Gastroesophageal sphincter (tissue), 4 donors: ENCODE measurements around the gene MAP3K14. TPM values are rescaled to one million over a fixed set of nuclear protein-coding genes. Genes with fewer than 3 reads are reported as not detected.

Experiments used
- ATAC-seq: fragments of 150-250 bp; one replicate; pipeline ENCODE4 v1.9.1; 2016; ENCODE audit warnings: mild to moderate bottlenecking, moderate library complexity
- H3K27ac ChIP-seq, 4 donors: fragments of 200-600 bp; sonication (generic) in 3 of 4; 1 replicate in 3 of 4; 2 replicates in 1 of 4; pipeline ENCODE4 v1.5.1; 2016 to 2019
- H3K27me3 ChIP-seq: fragments of 200-600 bp; sonication (generic); one replicate; pipeline ENCODE4 v1.5.1; 2019
- H3K36me3 ChIP-seq, 2 donors: fragments of 200-600 bp; sonication (generic); one replicate each; pipeline ENCODE4 v1.5.1; 2019; ENCODE audit warnings: control low read depth in 1 of 2
- H3K4me1 ChIP-seq, 3 donors: fragments of 200-600 bp; sonication (generic); 1 replicate in 2 of 3; 2 replicates in 1 of 3; pipeline ENCODE4 v1.5.1; 2016 to 2019; ENCODE audit warnings: control low read depth in 2 of 3
- H3K4me3 ChIP-seq, 2 donors: fragments of 200-600 bp; sonication (generic); one replicate each; pipeline ENCODE4 v1.5.1; 2019; ENCODE audit warnings: mild to moderate bottlenecking in 1 of 2, moderate library complexity in 1 of 2
- H3K9me3 ChIP-seq, 3 donors: fragments of 200-600 bp; sonication (generic); one replicate each; pipeline ENCODE4 v1.5.1; 2017 to 2019; ENCODE audit warnings: control low read depth in 2 of 3
- EP300 ChIP-seq: sonication (generic); formaldehyde crosslinking; IDR thresholded peaks from one replicate; pipeline ENCODE4 v1.6.1; 2017; ENCODE audit warnings: antibody characterized with exemption, mild to moderate bottlenecking
- POLR2A ChIP-seq, 2 donors: fragments of 450-650 bp; IDR thresholded peaks; one replicate each; pipeline ENCODE4 v1.6.1; 2017; ENCODE audit warnings: antibody characterized with exemption in 2 of 2, mild to moderate bottlenecking in 2 of 2, moderate library complexity in 1 of 2
- POLR2AphosphoS5 ChIP-seq: sonication (generic); formaldehyde crosslinking; IDR thresholded peaks from one replicate; pipeline ENCODE4 v1.6.1; 2017; ENCODE audit warnings: antibody characterized with exemption
- WGBS, 2 donors: methylation state at CpG; one replicate each; pipeline ENCODE4 v1.1.5; 2018; ENCODE audit warnings: low coverage in 1 of 2; 5-methylcytosine and 5-hydroxymethylcytosine counted together
- total RNA-seq, 4 donors: library from RNA; depleted of rRNA; stranded (reverse); fragments of >200 nt; gene quantifications; one replicate each; pipeline ENCODE4 v1.1.0, GENCODE V29; 2016
- TF ChIP-seq, protein P1 (sequence below), 4 experiments: fragments of 200-600 bp in 2 of 4; fragments of 450-650 bp in 2 of 4; sonication (generic) in 1 of 4; IDR thresholded peaks; one replicate each; pipeline ENCODE4 v1.5.1; 2017 to 2019; ENCODE audit warnings: antibody characterized with exemption in 4 of 4, mild to moderate bottlenecking in 2 of 4, moderate library complexity in 2 of 4

MAP3K14 gene
- total RNA-seq, 4 donors from 2014 or later: 8.5 to 17.5 (median 13.5) TPM

DNA sequence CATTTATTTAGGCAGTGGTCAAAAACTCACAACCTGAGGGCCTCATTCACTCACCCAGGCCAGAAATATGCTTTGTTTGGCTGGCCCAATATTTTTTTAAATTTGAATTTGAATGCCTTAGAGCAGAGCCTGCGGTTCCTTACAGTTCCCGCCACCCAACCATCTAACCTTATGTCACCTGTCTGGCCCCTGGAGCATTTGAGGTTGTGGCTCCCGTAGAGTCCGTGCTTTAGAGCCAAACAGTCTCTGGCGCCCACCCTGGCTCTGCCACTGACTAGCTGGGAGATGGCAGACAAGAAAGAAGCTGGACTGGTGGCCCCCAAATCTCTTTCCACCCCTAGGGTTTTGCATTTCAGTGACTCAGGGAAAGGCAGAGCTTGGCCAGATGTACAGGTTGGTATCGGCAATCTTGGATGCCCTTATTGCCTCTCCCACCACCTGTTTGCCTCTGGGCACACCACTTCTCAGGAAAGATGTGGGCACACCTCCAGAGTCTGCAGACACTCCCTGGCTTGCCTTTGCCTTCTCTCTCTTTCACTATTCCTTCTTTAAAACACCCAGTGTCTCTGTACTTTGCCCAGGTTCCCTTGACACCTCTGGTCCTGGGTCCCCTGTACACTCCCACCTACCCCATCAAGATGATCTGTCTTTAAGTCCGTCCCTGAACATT lies 1.9 kb upstream of the MAP3K14 start:
- ATAC-seq: no peak
- Histone ChIP-seq H3K27ac (no peak overlapping the region), H3K4me3 (no peak overlapping the region), H3K4me1 (peaks cover 0 to 61% (median 28%) of the 10 kb centered on the region in 3 donors), H3K36me3 (no peaks in the 10 kb centered on the region), H3K9me3 (no peaks in the 10 kb centered on the region), H3K27me3 (no peaks in the 10 kb centered on the region)
- 55 to 77% methylated on average over 1 to 4 of the region's 7 CpGs for WGBS, 2 donors
- TF ChIP-seq POLR2A (IDR thresholded peaks at IDR 0.05) (no peak), POLR2AphosphoS5 (no peak), EP300 (no peak)
- TF ChIP-seq, protein P1, sequence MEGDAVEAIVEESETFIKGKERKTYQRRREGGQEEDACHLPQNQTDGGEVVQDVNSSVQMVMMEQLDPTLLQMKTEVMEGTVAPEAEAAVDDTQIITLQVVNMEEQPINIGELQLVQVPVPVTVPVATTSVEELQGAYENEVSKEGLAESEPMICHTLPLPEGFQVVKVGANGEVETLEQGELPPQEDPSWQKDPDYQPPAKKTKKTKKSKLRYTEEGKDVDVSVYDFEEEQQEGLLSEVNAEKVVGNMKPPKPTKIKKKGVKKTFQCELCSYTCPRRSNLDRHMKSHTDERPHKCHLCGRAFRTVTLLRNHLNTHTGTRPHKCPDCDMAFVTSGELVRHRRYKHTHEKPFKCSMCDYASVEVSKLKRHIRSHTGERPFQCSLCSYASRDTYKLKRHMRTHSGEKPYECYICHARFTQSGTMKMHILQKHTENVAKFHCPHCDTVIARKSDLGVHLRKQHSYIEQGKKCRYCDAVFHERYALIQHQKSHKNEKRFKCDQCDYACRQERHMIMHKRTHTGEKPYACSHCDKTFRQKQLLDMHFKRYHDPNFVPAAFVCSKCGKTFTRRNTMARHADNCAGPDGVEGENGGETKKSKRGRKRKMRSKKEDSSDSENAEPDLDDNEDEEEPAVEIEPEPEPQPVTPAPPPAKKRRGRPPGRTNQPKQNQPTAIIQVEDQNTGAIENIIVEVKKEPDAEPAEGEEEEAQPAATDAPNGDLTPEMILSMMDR (IDR thresholded peaks at IDR 0.05): no peak

DNA sequence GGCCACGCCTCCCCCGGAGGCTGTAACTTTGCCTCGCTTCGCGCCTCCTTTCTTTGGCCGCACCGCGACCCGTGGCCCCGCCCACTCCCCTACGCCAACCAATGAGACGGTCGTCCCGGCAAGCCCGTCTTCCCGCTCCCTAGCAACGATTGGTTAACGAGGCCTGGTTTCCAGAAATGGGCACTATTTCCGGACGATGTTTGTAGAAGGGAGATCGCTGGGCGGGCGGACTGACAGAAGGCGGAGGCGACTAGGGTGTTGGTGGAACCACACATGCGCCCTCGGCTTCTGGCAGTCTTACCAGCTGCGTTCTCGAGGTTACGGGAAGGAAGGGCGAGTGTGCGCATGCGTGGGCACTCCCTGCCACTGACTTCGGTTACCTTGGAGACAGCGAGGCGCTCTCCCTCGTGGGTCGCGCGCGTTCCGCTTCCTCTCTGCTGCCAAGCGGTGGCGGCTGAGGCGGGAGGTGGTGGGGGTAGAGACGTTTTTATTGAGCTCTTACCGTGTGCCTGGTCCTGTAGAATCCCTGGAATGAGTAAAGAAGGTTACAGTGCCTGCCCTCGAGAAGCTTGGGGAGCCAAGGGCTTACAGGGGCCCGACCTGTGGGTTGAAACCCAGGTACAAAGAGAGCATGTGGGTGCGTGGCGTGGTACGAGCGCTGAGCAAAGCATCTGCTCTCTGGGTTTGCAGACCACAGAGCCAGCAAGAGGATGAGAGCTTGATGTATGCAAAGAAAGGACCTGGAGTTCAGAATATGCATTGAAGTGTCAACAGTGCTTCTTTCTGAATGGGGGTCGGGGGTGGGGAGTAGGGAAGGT lies 500 bp upstream of the MAP3K14 start:
- Histone ChIP-seq H3K27ac (peak overlapping the region; percentile 47 to 98 (median 96)), H3K27me3 (no peaks in the 10 kb centered on the region), H3K9me3 (no peaks in the 10 kb centered on the region), H3K4me1 (peaks cover 10 to 74% (median 39%) of the 10 kb centered on the region in 3 donors), H3K4me3 (peak overlapping the region; percentile 30 to 82), H3K36me3 (no peaks in the 10 kb centered on the region)
- 3 to 14% methylated on average over 4 to 19 of the region's 54 CpGs for WGBS, 2 donors
- TF ChIP-seq, protein P1 (IDR thresholded peaks at IDR 0.05): peak in 2 of 4 experiments; percentile 32 to 36
- TF ChIP-seq EP300 (no peak), POLR2A (IDR thresholded peaks at IDR 0.05) (peak in 1 of 2 donors; percentile 41), POLR2AphosphoS5 (peak; percentile 62)
- peak; percentile 94 for ATAC-seq

DNA sequence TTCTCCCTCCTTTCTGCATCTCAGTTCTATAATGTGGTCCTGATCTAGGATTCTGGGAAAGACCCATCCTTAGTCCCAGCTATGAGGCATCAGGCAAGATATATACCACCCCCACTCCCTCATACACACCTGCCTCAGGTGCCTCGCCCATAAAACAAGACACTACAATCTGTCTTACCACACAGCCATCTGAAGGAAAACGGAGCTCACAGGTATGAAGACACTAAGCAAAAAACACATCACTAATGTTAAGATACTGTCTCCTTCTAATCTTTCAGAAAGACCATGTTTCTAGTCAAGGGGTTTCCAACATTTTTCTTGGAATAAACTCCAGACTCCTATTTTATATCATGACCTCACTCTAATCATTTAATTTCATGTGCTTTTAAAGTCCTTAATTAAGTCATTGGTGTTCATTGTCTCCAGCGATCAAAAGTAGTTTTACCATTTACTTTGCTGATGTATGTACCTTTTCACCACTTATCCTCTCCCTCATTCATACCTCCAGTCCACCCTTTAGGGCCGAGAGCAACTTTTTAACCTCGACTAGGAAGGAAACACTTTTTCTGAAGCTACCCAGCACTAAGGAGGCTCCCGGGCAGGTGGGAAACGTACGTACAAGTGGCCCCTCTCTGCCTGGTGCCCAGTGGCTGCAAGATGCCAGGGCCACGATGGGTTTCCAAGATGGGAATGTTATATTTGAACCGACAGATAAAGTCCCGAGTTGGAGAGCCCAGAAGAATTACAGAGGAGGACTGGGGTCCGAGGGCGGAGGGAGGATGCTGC lies 979 bp downstream of the MAP3K14 start:
- peak overlapping the region; percentile 54 to 82 for H3K4me3 ChIP-seq
- no peaks in the 10 kb centered on the region for H3K36me3 ChIP-seq
- no peaks in the 10 kb centered on the region for H3K9me3 ChIP-seq
- TF ChIP-seq, protein P1 (IDR thresholded peaks at IDR 0.05): no peak
- TF ChIP-seq POLR2AphosphoS5 (no peak), EP300 (no peak), POLR2A (IDR thresholded peaks at IDR 0.05) (no peak)
- WGBS, 2 donors: 8 to 28% methylated on average over 3 to 4 of the region's 13 CpGs
- H3K27ac ChIP-seq: peak overlapping the region; percentile 60 to 98 (median 96)
- ATAC-seq: no peak
- H3K27me3 ChIP-seq: no peaks in the 10 kb centered on the region
- peaks cover 18 to 80% (median 47%) of the 10 kb centered on the region in 3 donors for H3K4me1 ChIP-seq

DNA sequence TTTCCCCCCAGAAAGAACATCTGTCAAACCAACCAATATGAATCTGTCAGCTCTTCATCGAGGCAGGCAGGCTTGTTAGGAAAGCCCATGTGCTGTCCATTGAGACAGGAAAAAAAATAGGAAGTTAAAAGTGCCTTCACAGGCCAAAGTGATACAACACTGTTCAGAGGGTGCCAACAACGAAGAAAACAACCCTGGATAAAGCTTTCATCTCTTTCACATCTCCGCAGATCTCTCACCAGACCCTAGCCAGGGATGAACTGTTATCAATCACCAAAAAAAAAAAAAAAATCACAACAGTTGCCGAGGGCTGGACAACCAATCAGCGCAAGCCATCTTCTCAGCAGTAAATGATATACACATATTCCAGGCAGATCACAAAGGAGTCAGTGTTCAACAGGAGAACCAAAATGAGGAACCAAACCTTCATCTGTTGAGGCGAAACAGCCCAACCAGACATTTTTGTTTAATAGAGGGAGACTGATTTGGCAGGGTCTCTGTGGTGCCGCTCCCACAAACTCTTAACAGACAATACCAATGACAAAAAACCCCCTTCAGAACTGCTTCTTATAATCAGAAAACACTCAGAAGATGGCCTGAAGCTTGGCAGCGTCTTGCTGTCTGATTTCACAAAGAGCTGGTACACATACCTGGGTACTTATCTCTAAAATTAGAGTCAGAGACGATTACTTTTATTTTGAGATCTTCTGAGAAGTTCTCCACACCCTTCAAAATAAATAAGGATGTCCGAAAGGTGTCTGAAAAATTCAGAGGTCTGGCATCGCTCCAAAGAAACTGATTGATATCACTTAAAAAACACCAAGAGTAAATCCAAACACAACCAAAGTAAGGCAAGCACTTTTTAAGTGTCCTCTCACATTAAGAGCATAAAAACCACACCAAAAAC lies 1.8 kb downstream of the MAP3K14 start:
- WGBS, 2 donors: 13 to 18% methylated on average over 10 to 11 of the region's 11 CpGs
- Histone ChIP-seq H3K4me1 (peaks cover 26 to 82% (median 49%) of the 10 kb centered on the region in 3 donors), H3K9me3 (no peaks in the 10 kb centered on the region), H3K27ac (peak overlapping the region; percentile 60 to 98 (median 96)), H3K4me3 (peak overlapping the region; percentile 54 to 82), H3K36me3 (no peaks in the 10 kb centered on the region), H3K27me3 (no peaks in the 10 kb centered on the region)
- TF ChIP-seq POLR2AphosphoS5: peak; percentile 27
- no peak for TF ChIP-seq EP300
- no peak for ATAC-seq
